ENCODE measurements around the gene ZNF22. TPM values are rescaled to one million over a fixed set of nuclear protein-coding genes. Genes with fewer than 3 reads are reported as not detected.
A peak's percentile ranks its signal among the peaks of the same experiment; 100 is the strongest.

The ZNF22 gene
- total RNA-seq, 1 experiment from 2014 or later = 13.5 TPM

GRCh38 chr10:44998146-44998631 is 2.5 kb upstream of the ZNF22 start:
- CTCF ChIA-PET = interaction anchor here (1.5 kb wide), 1 partner anchor 65 kb away, joined by 3 read pairs; no protein-coding TSS in a partner anchor
- POLR2A ChIA-PET = no interaction called here
- Histone ChIP-seq H3K79me2 (ENCODE audit: insufficient read depth, low read length) (peaks cover 20% of the 10 kb centered on the region), H3K4me1 (ENCODE audit: control insufficient read depth in 1 of 2, insufficient read depth in 2 of 2, low read length in 2 of 2) (peaks cover 0 to 7% of the 10 kb centered on the region in 2 experiments; a peak in 1 of 4 replicates), H3K9me2 (ENCODE audit: insufficient read depth) (no peaks in the 10 kb centered on the region), H3K4me3 (replicated peaks in 1 of 2; ENCODE audit: low read depth in 1 of 2, low read length in 2 of 2) (no peak overlapping the region), H4K20me1 (ENCODE audit: insufficient read depth) (no peaks in the 10 kb centered on the region), H2AFZ (ENCODE audit: low read depth, low read length, poor library complexity, severe bottlenecking) (no peak overlapping the region), H3K27me3 (ENCODE audit: insufficient read depth, low read length) (0 out of 2 replicates have a peak, but pooled peaks cover 5% of the 10 kb centered on the region), H3K36me3 (ENCODE audit: control insufficient read depth in 1 of 2, insufficient read depth in 2 of 2, low read length in 2 of 2) (no peaks in the 10 kb centered on the region), H3K27ac (ENCODE audit: low read depth, low read length) (no peak overlapping the region), H3K9me3 (ENCODE audit: control insufficient read depth in 1 of 2, insufficient read depth in 1 of 2, low read depth in 1 of 2, low read length in 2 of 2) (no peaks in the 10 kb centered on the region), H3K4me2 (ENCODE audit: low read length) (no peak overlapping the region), H3K9ac (ENCODE audit: low read length) (no peak overlapping the region)
- ATAC-seq = no peak
- no TSS peak for BruUV-seq (replicated peaks)
- RAD21 ChIA-PET (ENCODE audit: low non-redundant PET in 1 of 2, low total read pairs in 2 of 2, uncharacterized antibody in 2 of 2, unreplicated experiment in 2 of 2) = no interaction called here
- intact Hi-C loops (cut with micrococcal nuclease) = no loop called here
- no peak for DNase-seq (ENCODE audit: low read depth, low spot score)
- TF ChIP-seq POLR2AphosphoS5 (IDR thresholded peaks at IDR 0.05; ENCODE audit: low read depth, low read length) (no peak), SRF (IDR thresholded peaks at IDR 0.05; ENCODE audit: low read depth) (no peak), FOSL1 (IDR thresholded peaks at IDR 0.05; ENCODE audit: low read depth) (no peak), YY1 (IDR thresholded peaks at IDR 0.05; ENCODE audit: extremely low read depth, insufficient replicate concordance, low read depth, low read length) (no peak), EGR1 (IDR thresholded peaks at IDR 0.05; ENCODE audit: low read depth) (no peak), CBX3 (IDR thresholded peaks at IDR 0.05; ENCODE audit: low read depth) (no peak), ATF3 (IDR thresholded peaks at IDR 0.05) (no peak)
- TF ChIP-seq, protein P1, sequence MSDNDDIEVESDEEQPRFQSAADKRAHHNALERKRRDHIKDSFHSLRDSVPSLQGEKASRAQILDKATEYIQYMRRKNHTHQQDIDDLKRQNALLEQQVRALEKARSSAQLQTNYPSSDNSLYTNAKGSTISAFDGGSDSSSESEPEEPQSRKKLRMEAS (IDR thresholded peaks at IDR 0.05) = no peak

DNA sequence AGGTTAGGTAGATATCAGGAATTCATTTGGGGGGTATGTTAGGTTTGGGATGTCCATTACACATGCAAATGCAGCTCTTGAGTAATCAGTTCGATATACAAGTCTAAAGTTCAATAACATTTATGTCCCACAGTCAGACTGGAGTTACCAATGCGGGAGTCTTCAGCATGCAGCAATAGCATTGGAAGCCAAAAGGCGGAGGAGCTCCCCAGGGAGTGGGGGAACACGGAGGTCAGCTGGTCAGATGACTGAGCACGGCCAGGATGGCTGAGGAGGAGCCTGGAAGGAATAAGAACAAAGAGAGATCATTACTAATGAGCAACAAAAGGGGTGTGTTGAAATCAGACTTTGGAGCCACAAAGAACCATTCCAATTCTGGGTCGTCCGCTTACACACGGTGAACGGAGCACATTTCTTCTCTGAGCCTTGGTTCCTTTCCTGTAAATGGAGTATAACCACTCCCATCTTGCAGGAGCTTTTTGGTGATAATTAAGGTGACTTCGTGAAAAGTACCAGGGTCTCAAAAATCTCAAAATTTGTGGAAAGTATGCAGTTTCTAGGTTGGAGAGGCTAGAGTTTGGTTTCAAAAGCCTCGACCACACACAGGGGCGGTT is 478 bp upstream of the ZNF22 start:
- Histone ChIP-seq H3K9me2 (ENCODE audit: insufficient read depth) (no peaks in the 10 kb centered on the region), H3K4me1 (ENCODE audit: control insufficient read depth in 1 of 2, insufficient read depth in 2 of 2, low read length in 2 of 2) (peaks cover 0 to 7% of the 10 kb centered on the region in 2 experiments; a peak in 1 of 4 replicates), H2AFZ (ENCODE audit: low read depth, low read length, poor library complexity, severe bottlenecking) (no peak overlapping the region), H3K9ac (ENCODE audit: low read length) (peak overlapping the region; percentile 62), H3K27me3 (ENCODE audit: insufficient read depth, low read length) (0 out of 2 replicates have a peak, but pooled peaks cover 5% of the 10 kb centered on the region), H3K36me3 (ENCODE audit: control insufficient read depth in 1 of 2, insufficient read depth in 2 of 2, low read length in 2 of 2) (no peaks in the 10 kb centered on the region), H3K4me2 (ENCODE audit: low read length) (peak overlapping the region; percentile 74), H3K4me3 (replicated peaks in 1 of 2; ENCODE audit: low read depth in 1 of 2, low read length in 2 of 2) (peak overlapping the region; percentile 22 to 62), H3K9me3 (ENCODE audit: control insufficient read depth in 1 of 2, insufficient read depth in 1 of 2, low read depth in 1 of 2, low read length in 2 of 2) (no peaks in the 10 kb centered on the region), H4K20me1 (ENCODE audit: insufficient read depth) (no peaks in the 10 kb centered on the region), H3K79me2 (ENCODE audit: insufficient read depth, low read length) (peaks cover 25% of the 10 kb centered on the region), H3K27ac (ENCODE audit: low read depth, low read length) (peak overlapping the region; percentile 71)
- DNase-seq (ENCODE audit: low read depth, low spot score) (no peak), ATAC-seq (no peak)
- TSS peak; percentile 73 for BruUV-seq (replicated peaks)
- ChIA-PET CTCF (no interaction called here), RAD21 (ENCODE audit: low non-redundant PET in 1 of 2, low total read pairs in 2 of 2, uncharacterized antibody in 2 of 2, unreplicated experiment in 2 of 2) (interaction anchor here in 1 of 2 experiments (0.5 kb wide), 1 partner anchor 235 kb away, joined by 3 read pairs; no protein-coding TSS in a partner anchor), POLR2A (interaction anchor here (1.8 kb wide), 1 partner anchor 68 kb away, joined by 4 read pairs; no protein-coding TSS in a partner anchor)
- TF ChIP-seq CBX3 (IDR thresholded peaks at IDR 0.05; ENCODE audit: low read depth) = no peak
- no peak for TF ChIP-seq ZNF274 (IDR thresholded peaks at IDR 0.05; ENCODE audit: low read depth, low read length)
- TF ChIP-seq CTCF (IDR thresholded peaks at IDR 0.05 in 2 of 3, conservative IDR thresholded peaks at IDR 0.05 in 1 of 3; ENCODE audit: borderline replicate concordance in 1 of 3, insufficient read depth in 1 of 3, low read depth in 2 of 3, low read length in 2 of 3) = no peak
- no peak for TF ChIP-seq SIN3A (IDR thresholded peaks at IDR 0.05; ENCODE audit: low read depth)
- no peak for TF ChIP-seq SRF (IDR thresholded peaks at IDR 0.05; ENCODE audit: low read depth)
- intact Hi-C loops (cut with micrococcal nuclease) = loop anchor here (10.0 kb wide), 3 partner anchors 235 to 1225 kb away; no protein-coding TSS in a partner anchor
